ENCODE results near the gene RNF19B.

DNA sequence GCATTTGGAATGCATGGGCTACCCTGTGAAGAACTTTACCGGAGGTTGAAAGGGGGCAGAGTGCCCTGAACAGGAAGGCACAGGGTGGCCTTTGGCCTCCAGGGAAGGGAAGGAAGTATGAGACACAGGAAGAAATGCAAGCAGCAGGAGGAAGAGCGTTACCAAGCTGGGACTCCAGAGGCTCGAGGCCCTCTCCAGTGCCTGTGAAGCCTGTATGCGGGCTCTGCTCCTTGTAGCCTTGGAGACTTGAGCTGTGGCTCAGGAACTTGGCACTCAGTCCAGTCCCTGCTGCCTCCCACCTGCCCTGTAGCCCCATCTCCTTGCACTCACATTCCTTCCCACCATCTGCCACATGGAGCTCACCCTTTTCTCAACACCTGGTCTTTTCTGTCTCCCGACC is 33.5 kb upstream of the RNF19B start:
- TF ChIP-seq, protein P1, sequence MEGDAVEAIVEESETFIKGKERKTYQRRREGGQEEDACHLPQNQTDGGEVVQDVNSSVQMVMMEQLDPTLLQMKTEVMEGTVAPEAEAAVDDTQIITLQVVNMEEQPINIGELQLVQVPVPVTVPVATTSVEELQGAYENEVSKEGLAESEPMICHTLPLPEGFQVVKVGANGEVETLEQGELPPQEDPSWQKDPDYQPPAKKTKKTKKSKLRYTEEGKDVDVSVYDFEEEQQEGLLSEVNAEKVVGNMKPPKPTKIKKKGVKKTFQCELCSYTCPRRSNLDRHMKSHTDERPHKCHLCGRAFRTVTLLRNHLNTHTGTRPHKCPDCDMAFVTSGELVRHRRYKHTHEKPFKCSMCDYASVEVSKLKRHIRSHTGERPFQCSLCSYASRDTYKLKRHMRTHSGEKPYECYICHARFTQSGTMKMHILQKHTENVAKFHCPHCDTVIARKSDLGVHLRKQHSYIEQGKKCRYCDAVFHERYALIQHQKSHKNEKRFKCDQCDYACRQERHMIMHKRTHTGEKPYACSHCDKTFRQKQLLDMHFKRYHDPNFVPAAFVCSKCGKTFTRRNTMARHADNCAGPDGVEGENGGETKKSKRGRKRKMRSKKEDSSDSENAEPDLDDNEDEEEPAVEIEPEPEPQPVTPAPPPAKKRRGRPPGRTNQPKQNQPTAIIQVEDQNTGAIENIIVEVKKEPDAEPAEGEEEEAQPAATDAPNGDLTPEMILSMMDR (conservative IDR thresholded peaks at IDR 0.05 in 1 of 2, IDR thresholded peaks at IDR 0.05 in 1 of 2; ENCODE audit: extremely low read depth in 1 of 2, insufficient read depth in 1 of 2, low read depth in 1 of 2, low read length in 2 of 2): no peak
- no peak for TF ChIP-seq EZH2 (IDR thresholded peaks at IDR 0.05; ENCODE audit: borderline replicate concordance, low read length)
